Stimulated activated CD8-positive, alpha-beta memory T cell treated with anti-CD3 and anti-CD28 coated beads, Interleukin-12 subunit alpha, Interleukin-12 subunit beta, amount 100 ng/mL, for 24 hours (primary cell): ENCODE data around the gene KLHL25.

Source experiments
- DNase-seq: peaks from one replicate; pipeline ENCODE4 v3.0.0-alpha.2; 2020; ENCODE audit errors: extremely low read depth

The KLHL25 gene

DNA sequence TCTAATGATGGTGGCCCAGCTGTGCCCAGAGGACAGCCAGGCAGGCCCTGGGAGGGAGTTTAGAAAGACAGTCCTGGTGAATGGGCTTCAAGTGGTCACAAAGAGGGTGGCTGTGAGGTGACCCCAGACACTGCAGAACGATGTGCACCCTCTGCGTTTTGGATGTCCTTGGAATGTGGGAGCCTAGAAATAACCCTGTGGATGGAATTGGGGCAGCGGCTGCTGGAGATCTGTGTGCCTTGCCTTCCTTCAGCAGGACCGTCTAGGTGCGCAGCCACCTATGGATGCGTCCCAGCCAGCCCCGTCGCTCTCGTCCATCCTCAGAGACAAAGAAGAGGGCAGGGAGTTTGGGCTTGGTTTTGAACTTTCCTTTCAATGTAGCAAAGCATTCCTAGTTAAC is 46.5 kb downstream of the KLHL25 start:
- no peak for DNase-seq

DNA sequence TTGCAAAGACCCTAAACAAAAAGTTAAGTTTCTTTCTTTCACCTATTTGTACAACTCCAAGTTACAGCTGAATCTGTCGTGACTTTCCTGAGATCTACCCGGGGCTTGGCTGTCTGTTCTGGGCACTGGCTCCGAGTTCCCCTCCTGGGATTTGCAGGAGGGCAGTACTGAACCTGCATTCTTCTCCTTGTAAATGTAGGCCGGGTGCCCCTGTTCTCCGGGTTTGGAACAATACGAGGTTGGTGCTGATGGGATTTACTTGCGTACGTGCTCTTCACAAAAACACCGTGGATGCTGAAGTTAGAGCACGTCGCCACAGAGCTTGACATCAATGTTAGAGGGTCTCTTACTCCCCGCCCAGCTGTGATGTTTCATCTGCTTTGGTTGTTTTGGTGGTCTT is 48.1 kb downstream of the KLHL25 start:
- DNase-seq: no peak

- DNase-seq: no peak
Observed at GRCh38 chr15:85745525-85746150, 49.1 kb downstream of the KLHL25 start.

DNA sequence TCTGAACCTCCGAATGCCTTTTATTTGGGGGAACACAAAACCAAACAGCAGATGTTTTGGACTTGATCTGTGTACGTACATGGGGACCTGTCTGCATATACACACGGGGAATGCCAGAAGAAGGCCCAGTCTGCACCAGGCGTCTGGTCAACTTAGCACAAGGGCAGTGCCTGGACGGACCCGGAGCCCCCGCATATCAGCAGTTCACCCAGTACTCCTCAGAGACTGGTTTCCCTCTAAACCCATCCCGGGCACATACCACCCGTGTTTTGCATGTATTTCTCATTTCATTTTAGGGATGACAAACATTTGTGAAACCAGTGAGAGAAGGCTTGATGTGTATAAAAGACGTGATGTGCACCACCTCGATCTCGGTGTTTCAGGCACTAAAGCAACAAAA is 49.7 kb downstream of the KLHL25 start:
- no peak for DNase-seq

- DNase-seq: no peak
Observed at GRCh38 chr15:85744579-85744978, 50.1 kb downstream of the KLHL25 start.

GRCh38 chr15:85743392-85744055 is 51.2 kb downstream of the KLHL25 start:
- no peak for DNase-seq

- DNase-seq: no peak
Observed at GRCh38 chr15:85742186-85742821, 52.4 kb downstream of the KLHL25 start.

DNA sequence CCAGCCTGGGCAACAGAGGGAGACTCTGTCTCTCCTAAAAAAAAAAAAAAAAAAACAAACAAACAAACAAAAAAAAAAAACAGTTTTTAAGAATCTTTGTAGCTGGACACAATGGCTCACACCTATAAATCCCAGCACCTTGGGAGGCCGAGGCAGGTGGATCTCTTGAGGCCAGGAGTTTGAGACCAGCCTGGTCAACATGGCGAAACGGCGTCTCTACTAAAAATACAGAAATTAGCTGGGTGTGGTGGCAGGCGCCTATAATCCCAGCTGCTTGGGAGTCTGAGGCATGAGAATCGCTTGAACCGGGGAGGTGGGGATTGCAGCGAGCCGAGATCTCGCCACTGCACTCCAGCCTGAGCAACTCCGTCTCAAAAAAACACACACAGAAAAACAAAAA is 53.1 kb downstream of the KLHL25 start:
- DNase-seq: no peak

DNA sequence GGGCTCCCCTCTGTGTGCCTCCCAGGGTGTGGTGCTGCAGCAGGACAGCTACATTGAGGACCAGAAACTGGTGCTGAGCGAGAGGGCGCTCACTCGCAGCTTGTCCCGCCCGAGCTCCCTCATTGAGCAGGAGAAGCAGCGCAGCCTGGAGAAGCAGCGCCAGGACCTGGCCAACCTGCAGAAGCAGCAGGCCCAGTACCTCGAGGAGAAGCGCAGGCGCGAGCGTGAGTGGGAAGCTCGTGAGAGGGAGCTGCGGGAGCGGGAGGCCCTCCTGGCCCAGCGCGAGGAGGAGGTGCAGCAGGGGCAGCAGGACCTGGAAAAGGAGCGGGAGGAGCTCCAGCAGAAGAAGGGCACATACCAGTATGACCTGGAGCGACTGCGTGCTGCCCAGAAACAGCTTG is 53.7 kb downstream of the KLHL25 start:
- DNase-seq: no peak

DNA sequence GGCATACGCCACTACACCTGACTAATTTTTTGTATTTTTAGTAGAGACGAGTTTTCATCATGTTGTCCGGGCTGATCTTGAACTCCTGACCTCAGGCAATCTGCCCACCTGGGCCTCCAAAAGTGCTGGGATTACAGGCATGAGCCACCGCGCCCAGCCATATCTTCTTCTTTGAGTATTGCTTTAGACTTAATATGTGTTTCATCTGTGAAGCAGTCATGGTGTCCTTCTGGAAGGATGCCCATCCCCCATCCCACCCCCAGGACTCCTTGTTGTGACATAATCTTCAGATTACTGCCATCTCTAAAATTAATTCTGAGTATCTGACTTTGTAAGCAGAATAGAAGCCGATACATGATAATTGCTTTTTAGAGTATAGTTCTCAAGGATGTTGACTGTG is 57.7 kb downstream of the KLHL25 start:
- DNase-seq: no peak

DNA sequence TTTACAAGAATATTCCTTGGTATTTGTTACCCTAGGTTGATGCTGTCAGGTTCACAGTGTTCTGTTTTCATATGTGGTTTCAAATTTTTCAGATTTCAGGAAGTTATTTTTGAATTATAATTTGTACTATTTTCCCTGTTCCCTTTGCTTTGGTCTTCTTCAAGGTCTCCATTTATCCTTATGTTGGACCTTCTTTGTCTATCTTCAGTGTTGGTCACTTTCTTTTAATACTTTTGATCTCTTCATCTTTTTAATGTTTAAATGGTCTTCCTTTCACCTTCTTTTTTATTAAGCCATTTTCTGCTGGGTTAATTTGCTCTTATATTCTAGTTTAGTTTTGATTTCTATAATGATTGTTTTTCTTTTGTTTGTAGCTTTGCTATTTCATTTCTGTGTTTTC is 61.3 kb downstream of the KLHL25 start:
- DNase-seq: no peak

- no peak for DNase-seq
Observed at GRCh38 chr15:85730001-85730820, 64.5 kb downstream of the KLHL25 start.

GRCh38 chr15:85727068-85727467 is 67.7 kb downstream of the KLHL25 start:
- DNase-seq: no peak

DNA sequence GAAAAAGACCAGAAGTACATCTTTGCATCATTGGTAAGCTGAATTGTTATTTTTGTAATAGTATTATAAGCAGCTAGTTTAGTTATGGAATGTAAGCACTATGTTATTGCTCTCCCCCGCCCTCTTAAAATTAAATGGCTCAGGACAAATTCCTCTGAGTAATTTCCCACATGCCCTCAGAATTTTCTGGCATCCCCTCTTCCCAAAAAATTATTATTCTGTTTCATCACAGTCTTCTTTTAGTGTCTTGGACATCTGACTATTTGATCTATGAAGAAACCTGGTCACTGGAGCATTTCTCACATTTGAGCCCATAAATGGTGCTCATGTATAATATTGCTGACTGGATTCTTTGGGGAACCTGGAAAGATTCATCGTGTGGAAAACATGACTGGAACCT is 68.3 kb downstream of the KLHL25 start:
- no peak for DNase-seq

DNA sequence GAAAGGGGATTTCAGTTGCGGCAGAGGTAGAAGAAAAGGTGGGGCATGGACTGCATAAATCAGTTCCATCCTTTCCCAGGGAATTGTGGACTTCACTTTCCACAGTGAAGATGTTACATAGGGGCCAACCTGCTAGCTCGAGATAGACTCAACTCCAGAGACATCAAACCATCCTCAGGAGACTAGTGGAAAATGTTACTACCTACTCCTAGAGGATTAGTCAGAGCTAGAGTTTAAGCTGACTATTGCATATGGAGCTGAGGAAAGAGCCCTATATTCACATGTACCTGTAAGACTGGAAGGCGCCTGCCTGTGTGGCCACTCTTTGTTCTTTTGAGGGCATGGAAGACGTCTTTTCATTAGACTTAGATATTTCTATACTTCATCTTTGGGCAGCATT is 69.2 kb downstream of the KLHL25 start:
- DNase-seq: no peak

- no peak for DNase-seq
Observed at GRCh38 chr15:85725019-85725418, 69.7 kb downstream of the KLHL25 start.

GRCh38 chr15:85723960-85724945 is 70.5 kb downstream of the KLHL25 start:
- no peak for DNase-seq

DNA sequence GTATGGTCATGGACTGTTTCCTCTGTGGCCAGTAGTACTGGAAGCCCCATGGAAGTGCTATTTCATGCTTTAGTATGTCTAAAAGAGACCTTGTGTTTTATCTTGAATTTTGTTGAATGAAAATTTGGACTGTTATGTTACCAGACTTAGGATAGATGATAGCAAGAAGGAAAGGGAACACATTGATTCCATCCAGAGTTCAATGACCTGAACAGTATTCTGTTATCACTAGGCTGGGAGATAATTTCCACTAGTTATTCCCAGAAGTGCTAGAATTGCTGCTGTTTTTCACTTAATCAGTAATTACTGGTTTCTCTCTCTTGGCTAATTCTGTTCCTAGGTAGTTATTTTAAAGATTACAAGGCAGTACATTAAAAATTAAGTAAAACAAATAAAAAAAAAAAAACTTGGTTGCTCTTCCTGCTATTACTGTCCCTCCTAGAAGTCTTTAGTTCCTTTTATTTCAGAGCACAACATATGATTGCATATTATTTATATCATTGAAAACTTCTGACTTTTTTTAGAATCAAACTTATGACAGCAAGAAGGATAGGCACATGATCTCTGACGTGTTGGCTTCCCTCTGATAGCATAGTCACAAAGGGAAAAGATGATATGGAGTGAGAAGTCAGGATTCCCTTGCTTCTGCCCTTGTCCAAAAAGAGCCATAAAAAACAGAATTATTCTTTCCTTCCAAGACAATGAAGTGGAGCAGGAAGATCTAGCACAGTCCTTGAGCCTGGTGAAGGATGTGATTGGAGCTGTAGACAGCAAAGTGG is 72.2 kb downstream of the KLHL25 start:
- DNase-seq: no peak

- DNase-seq: no peak
Observed at GRCh38 chr15:85718981-85719380, 75.7 kb downstream of the KLHL25 start.

GRCh38 chr15:85718271-85718971 is 76.3 kb downstream of the KLHL25 start:
- no peak for DNase-seq
